Stimulated activated CD8-positive, alpha-beta memory T cell treated with anti-CD3 and anti-CD28 coated beads, Interleukin-4, amount 100 ng/mL, for 24 hours (primary cell): ENCODE measurements around the gene ZCCHC7.
"Not testable (repeated sequence)": the region's sequence is repeated elsewhere in the genome, so short reads cannot be mapped to it uniquely, and the experiment has no call there.

ENCODE experiments used
- DNase-seq: peaks from one replicate; pipeline ENCODE4 v3.0.0-alpha.2; 2020; ENCODE audit warnings: low read depth

The ZCCHC7 gene

DNA sequence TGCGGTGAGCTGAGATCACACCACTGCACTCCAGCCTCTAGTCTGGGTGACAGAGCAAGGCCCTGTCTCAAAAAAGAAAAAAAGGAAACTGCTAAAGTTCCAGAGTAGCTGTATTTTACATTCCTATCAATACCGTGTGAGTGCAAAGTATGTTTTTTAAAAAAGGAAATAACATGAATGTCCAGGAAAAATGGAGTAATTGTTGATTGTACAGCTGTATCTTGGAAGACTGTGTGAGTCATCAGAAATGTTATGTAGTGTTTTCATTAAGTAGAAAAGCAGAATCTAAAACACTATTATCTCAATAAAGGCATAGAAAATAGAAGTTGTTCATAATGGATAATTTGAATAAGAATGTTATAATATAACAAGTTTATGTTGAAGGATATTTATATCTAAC lies 53.9 kb downstream of the ZCCHC7 start:
- no peak for DNase-seq

DNA sequence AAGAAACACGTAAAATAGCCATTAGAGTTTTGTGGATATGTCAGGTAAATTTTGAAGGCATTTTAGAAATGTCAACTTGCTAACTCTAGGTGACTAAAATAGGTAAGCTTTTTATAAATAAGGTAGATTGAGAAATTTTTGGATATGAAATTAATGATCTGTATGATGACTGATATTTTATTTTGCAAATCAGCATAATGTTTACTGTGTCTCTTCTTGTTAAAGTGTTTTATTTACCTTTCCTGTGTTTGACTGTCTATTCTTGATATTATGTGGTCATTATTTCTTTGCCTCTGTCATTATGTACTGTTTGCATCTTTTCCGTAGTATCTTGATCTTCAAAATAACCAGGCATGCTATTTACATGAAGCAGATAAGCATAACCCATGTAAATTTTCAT lies 58.4 kb downstream of the ZCCHC7 start:
- no peak for DNase-seq

DNA sequence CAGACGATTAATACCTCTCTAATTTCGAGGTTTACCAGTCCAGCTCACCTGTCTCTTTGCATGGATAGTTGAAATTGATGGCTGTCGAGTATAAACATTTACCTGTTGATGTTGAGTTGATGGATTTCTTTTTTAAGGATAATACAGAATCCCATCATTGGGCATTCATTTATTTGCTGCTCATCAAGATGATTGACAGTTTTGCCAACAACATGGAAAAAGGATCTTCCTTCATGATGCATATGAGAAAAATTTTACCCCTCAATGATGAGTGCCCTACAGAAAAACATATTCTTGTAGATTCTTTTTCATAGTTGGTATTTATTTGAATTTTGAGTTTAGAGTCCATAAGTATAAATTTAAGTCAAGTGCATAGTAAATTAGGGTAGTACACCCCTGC lies 59.2 kb downstream of the ZCCHC7 start:
- no peak for DNase-seq

DNA sequence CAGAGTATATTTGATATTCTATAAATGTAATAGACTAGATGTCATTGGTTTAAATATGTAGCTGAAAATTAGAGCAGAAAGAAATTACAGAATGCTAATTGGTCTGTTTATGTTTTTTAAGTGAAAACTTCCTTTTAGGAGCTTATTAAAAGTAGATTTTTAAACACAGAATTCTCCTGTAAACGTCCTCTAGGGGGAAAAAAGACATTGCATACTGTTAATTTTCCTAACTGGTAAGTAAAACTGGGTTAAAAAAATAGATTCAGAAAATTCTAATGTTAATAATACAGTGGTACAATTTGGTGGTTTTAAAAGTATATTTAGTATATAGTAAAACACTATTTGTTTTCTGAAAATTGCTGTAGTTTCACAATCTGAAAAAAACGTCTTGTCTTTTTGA lies 59.8 kb downstream of the ZCCHC7 start:
- DNase-seq = no peak

DNA sequence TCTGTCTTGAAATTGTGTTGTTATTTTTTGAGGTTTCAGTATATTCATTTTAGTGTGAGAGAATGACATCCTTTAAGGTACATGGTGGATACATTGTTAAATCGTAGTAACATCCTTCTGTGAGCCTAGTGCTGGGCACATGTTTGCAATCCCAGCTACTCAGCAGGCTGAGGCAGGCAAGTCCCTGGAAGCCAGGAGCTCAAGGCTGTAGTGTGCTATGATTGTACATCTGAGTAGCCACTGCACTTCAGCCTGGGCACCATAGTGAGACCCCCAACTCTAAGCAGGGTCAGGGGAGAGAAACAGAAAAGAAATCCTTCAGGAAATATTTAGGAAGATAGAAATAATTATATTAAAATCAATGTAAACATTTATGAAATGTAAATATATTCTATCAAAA lies 62.3 kb downstream of the ZCCHC7 start:
- DNase-seq = no peak

DNA sequence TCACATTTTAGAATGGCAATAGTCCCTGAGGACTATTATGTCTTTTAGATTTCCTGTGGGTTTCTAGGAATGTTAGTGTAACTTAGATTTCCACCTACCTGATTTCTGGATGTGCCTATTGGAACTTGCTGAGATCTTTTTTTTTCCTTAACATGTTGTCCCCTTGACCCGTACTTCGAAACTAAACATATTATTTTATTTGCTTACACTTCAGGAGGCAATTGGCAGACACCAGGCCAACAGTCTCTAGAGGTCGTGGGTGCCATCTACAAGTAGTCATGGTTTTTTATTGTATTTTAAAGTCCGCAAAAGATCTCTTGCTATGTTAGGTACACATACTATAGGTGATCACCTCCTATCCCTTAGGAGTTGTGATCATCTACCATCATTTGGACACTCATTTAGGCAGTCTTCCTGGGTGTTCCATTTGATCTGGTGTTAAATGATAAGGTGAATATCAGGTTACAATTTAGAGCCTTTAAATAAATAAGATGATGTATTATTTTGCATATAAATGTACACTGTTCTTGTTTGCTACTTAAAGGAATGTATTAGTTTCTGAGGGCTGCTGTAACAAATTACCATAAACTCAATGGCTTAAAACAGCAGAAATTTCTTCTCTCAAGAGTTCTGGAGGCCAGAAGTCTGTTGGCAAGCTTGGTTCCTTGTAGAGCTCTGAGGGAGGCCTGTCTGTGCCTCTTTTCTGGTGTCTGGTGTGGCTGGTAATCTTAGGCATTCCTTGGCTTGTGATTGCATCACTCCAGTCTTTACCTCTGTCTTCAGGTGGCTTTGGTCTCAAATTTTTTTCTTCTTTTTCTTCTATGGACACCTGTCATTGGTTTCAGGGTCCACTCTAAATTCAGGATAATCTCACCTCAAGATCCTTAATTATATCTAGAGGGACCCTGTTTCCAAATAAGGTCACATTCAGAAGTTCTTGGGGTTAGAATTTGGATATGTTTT lies 64.8 kb downstream of the ZCCHC7 start:
- DNase-seq = no peak

DNA sequence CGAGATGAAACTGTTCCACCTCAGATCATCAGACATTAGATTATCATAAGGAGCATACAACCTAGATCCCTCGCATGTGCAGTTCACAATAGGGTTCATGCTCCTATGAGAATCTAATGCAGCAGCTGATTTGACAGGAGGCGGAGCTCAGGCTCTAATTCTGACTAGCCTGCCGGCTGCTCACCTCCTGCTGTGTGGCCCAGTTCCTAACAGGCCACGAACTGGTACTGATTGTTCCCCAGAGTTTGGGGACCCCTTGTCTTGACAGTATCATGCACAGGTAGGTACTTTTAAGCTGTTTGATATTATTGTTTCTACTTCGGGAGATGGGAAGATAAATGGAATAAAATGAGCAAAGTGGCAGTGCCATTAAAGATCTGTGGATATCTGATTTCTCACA lies 66.9 kb downstream of the ZCCHC7 start:
- DNase-seq = no peak

DNA sequence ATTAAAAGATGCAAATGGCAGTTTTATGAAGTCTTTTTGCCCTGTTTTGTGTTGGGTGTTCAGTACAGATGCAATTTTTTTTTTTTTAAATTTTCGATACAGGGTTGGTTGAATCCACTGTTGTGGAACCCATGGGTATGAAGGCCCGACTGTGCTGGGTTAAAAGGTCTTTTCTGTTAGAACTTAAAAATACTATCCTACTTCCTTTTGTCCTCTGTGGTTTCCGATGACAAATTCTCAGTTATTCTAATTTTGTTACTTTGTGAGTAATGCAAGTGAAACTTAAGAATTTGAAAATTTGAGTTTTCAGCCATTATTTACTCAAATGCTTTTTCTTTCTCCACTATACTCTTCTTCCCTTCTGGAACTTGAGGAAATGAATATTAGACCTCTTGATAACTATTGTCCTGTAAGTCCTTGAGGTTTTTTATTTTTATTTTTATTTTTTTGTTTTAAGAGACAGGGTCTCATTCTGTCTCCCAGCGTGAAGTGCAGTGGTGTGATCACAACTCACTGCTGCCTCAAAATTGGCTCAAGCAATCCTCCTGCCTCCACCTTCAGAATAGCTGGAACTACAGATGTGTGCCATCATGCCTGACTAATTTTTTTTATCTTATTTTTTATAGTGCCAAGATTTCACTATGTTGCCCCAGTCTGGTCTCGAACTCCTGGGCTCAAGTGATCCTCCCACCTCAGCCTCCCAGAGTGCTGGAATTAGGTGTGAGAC lies 67.5 kb downstream of the ZCCHC7 start:
- no peak for DNase-seq

DNA sequence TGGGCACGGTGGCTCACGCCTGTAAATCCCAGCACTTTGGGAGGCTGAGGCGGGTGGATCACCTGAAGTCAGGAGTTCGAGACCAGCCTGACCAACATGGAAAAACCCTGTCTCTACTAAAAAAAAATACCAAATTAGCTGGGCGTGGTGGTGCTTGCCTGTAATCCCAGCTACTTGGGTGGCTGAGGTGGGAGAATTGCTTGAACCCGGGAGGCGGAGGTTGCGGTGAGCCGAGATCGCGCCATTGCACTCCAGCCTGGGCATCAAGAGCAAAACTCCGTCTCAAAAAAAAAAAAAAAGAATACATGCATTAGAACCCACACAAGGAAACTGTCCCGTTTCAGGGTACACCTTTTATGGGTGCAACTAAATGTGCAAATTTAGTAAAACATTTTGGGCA lies 70.4 kb downstream of the ZCCHC7 start:
- DNase-seq = not testable (repeated sequence)

DNA sequence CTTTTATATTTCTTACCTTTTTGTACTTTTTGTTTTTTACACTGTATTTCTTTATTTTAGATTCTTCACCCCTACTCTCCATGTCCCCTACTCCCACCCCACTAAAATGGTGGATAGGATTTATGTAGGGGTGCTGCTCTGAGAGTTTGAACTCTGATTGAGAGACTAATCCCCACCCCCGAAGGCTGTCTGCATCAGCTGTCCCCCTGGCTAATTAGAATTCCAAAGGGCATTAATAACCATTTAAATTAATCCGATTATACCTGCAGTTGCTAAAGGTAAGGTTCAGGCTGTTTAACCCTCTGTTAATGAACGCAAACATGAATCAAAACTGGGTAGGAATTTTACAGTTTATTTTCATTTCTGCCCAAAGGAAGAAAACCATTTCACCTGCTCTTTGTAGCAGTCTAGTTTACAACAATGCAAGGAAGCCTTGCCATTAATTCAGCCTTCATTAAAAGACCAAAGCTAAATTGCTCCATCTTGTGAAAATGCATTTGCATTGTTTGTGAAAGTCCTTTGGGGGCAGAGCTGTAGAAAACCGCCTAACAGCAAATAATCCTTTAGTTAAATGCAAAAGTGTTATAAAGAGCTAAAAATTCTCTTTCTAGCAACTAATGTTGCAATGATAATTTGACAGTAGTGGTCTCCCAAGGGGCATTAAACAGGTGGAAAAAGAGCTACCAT lies 71.2 kb downstream of the ZCCHC7 start:
- no peak for DNase-seq

DNA sequence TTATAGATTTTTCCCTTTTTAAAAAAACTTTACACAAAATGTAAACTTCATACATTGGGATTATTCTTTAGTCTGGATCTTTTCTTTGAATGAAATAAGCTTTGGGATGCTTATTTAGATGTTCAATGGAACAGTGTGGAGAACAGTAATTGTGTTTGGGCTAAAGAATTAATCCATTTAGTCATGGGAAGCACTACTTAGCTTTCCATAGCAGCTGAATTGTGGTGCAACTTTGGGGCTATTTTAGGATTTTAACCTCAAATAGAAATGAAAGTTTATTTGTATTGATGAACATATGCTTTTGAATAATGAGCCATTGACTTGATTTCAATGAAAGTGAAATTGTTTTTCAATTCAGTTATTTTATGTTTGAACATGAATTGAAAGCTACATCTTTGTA lies 72.4 kb downstream of the ZCCHC7 start:
- no peak for DNase-seq

DNA sequence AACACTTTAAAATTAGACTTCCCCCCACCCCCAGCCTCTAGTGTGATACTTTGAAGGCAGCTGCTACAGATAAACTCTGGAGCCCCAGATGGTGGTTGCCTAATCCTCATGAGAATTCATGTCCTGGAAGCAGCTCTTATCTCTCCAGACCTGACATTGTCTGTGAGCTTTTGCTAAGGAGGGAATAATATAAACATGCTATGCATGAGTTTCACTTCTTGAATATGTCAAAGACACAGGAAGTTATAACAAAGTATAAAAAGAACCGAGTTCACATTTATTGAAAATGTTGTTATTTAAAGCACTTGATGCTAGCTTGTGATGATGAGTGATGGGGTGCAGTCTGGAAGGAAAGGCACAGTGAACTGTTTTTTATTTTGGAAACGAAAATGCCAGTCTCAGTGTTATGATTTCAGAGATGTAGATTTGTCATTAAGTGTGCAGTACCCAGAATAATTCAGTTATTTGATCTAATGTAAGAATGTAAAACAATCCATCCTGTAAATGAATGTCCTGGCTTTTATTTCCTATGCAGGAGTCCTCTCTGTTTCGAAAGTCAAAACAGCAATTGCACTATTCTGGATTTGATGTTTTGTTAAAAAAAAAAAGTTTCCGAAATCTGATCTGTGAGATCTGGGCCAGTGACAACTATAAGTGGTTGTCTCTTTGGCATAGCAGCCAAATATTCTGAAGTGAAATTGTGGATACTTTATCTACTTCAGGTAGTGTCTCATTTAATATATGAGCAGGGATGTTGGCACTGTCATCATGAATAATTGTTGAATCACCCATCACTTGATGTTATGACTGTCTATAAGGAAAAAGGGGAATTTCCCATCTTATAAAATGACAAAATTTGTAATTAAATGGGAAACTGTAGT lies 77.0 kb downstream of the ZCCHC7 start:
- DNase-seq = no peak

DNA sequence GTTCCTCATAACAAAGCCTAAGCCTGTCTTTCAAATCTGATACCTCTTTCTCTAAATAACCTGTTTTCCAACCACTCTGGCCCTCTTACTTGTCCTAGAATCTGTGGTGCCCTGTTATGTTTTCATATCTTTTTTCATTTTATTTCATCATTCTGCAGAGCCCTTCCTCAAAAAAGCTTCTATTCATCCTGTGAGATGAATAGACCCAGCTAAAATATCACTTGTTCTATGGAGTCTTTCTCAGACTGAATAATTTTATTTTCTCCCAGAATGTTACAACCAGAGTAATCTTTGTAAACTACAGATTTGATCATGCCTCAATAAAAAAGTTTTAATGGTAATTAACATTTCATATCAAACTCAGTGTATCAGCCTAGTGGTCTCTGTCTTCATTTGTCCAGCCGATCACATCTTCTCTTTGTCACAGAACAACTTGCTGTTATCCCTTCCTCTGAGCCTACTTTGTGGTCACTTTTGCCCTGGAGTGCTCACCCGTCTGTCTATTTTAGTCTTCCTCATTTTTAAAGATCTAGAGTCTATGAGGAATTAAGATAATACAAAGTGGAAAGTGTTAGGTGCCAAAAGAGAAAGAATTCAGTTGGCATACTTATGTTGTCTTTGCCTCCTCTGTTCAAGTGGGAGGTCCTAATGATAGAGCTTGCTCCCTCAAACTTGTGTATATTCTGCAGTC lies 77.8 kb downstream of the ZCCHC7 start:
- DNase-seq = no peak

DNA sequence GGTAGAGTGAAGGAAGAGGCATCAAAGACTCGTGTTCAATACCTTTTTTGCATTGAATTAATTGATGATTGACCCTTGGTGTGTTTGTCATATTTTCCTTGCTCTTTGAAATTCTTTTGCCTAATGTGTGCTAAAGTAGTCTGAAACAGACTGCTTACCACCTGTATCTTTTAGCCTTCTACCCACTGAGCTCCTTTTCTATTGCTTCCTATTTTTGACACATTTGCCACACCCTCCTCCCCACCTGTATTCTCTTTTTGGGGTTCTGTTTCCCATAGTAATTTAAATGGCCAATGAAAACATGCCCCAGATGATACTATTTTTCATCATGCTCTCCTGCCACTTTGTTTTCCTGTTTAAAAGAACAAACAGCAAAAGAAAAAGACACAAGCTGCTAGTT lies 78.5 kb downstream of the ZCCHC7 start:
- no peak for DNase-seq

DNA sequence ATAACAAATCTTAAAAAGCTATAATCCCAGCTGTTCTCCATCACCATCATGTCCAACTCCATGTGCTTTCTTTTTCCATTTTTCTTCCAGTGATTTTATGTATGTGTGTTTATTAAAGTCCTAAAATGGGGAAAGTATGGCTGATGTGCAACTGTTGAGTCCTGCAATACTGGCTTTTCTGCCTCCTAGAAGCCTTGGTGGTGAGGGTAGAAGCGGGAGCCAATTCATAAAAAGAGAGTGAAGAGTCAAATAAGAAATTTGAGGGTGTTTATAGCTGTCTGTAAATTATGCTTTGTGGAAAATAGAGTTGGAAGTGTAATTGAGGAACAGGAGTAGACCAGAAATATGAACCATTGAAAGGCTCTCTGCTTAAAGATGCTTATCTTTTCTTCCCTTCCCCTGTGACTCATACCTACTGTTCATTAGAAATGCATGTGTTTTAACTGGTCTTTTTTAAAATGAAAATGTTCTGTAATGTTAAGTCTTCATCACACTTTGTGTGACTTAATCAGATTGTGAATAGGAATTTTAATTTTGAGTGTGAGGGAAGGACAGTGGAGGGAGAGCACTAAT lies 80.1 kb downstream of the ZCCHC7 start:
- no peak for DNase-seq

DNA sequence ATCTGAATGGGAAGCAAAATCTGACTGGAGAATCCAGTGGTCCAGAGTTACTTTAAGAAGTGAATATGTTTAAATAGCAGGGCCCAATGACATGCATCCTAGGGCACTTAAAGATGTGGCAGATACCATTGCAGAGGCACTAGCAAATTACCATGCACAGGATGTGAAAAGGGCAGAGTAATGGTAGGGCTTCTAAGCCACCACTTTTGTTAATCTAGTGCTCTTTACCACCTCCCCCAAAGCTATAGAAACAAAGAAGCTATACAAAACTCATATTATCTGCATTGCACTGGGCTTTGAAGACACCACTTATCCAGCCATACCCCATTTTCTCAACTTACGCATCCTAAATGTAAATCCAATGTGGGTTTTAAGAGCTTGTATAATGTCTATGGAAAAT lies 81.2 kb downstream of the ZCCHC7 start:
- no peak for DNase-seq

DNA sequence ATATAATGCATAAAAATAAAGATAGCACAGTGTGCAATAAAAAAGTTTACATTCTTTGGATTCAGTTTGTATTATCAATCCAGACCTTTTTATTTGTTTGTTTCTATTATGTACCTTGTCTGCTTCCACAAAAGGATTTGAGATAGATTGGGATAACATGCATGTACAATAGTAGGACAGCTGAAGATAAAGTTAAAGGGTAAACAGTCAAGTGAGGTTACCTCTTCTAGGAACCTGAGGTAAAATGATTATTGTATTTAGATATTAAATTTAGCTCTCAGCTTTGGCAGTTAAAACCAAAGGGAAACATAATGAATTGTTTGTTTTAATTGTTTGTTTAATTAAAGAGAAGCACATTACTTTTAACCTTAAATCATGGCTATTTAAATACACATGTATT lies 81.7 kb downstream of the ZCCHC7 start:
- no peak for DNase-seq

DNA sequence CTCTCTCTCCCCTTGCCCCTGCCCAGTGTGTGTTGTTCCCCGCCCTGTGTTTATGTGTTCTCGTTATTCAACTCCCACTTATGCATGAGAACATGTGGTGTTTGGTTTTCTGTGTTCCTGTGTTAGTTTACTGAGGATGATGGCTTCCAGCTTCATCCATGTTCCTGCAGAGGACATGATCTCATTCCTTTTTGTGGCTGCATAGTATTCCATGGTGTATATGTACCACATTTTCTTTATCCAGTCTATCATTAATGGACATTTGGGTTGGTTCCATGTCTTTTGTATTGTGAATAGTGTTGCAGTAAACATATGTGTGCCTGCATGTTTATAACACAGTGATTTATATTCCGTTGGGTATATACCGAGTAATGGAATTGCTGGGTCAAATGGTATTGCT lies 83.1 kb downstream of the ZCCHC7 start:
- DNase-seq = not testable (repeated sequence)

DNA sequence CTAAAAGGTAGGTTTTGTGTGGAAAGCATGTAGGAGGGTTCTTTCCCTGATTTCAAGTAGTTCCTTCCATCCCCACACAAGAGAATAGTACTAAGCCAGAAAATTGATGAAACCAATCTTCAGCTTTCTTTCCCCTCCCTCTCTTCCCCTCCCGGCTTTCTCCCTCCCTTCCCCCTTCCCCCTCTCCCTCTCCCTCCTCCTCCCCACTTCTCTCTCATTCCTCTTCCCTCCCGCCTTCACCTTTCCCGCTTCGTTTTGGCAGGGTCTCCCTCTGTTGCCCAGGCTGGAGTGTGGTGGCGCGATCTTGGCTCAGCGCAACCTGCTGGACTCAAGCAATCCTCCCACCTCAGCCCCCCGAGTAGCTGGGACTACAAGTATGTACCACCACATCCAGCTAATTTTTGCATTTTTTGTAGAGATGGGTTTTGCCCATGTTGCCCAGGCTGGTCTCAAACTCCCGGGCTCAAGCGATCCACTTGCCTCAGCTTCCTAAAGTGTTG lies 85.8 kb downstream of the ZCCHC7 start:
- DNase-seq = no peak
